Sigmoid colon (tissue), 4 donors: ENCODE data around the gene MROH7.

Experiments
- CTCF ChIP-seq, 4 experiments: fragments of 450-650 bp in 3 of 4; fragments of 200-600 bp in 1 of 4; IDR thresholded peaks; one replicate each; pipeline ENCODE4 v1.5.1; 2016 to 2019; ENCODE audit warnings: antibody characterized with exemption in 4 of 4, mild to moderate bottlenecking in 3 of 4, moderate library complexity in 2 of 4
- EP300 ChIP-seq, 4 donors: sonication (generic); formaldehyde crosslinking; IDR thresholded peaks; one replicate each; pipeline ENCODE4 v1.6.1; 2017; ENCODE audit warnings: antibody characterized with exemption in 4 of 4
- POLR2A ChIP-seq, 2 donors: fragments of 450-650 bp; IDR thresholded peaks; one replicate each; pipeline ENCODE4 v1.6.1; 2016; ENCODE audit warnings: antibody characterized with exemption in 2 of 2, mild to moderate bottlenecking in 2 of 2, moderate library complexity in 2 of 2

DNA sequence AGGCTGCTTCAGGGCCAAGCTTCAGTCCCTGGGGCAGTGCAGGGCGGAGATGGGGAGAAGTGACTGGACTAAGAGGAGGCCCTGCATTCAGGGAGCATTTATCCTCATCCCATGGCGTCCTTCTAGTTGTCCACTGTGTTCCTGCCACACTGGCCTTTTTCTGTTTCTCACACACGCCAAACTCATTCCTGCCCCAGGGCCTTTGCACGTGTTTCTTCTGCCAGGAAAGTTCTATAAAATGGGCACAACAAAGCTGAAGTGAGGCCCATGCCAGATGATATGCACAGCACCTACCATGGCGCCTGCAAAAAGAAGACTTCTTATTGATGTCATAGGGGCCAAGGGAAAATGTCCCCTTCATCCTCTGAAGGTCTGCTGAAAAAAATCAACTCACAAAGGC lies 24.3 kb downstream of the MROH7 start:
- TF ChIP-seq CTCF (IDR thresholded peaks at IDR 0.05) (no peak), POLR2A (IDR thresholded peaks at IDR 0.05) (no peak), EP300 (IDR thresholded peaks at IDR 0.05) (no peak)
